Stimulated activated CD8-positive, alpha-beta memory T cell treated with anti-CD3 and anti-CD28 coated beads, Interleukin-2, amount 100 ng/mL, for 48 hours (primary cell): ENCODE measurements around the gene CCDC24.
A peak's percentile ranks its signal among the peaks of the same experiment; 100 is the strongest.

ENCODE experiments used
- DNase-seq, 2 donors: peaks; one replicate each; pipeline ENCODE4 v3.0.0-alpha.2; 2020; ENCODE audit warnings: low read depth in 2 of 2

CCDC24 gene

DNA sequence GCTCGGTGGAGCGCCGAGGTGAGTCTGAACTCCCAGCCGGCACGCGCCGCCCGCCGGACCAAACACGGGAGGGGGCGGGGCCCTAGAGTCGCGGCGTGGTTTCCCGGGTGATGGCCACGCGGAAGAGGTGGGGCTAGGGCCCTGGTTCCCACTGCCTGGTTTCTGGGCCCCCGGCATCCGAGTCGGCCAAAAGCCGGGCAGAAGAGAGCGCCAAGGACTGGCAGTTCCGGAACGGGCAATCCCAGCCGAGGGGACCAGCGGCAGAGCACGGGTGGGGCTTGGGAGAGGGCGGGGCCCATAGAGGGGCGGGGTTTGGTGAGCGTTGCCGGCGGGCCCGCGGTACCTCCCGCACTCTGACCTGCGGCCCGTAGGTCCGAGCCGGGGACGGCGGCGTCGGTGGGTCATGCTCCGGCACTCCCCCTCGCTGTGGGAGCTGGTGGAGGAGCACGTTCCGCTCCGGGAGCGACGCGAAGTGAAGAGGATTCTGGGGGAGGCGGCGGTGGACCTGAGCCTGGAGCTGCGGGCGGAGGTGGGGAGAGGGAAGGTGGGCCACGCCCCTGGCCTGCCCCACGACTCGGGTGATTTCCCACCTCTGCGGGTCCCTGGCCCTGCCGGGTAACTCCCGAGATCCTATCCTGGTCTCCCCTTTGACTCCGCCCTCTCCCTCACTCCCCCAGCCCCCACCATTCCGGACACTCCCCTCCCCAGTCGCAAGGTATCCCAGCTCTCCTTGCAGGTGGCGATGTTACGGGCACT is at the start of gene CCDC24:
CCDC24 (plus strand) TSS at position 124 of the 756 bp plus-strand sequence; CDS start at position 404, 280 bp downstream.
- DNase-seq, result peak; percentile 70 to 74

DNA sequence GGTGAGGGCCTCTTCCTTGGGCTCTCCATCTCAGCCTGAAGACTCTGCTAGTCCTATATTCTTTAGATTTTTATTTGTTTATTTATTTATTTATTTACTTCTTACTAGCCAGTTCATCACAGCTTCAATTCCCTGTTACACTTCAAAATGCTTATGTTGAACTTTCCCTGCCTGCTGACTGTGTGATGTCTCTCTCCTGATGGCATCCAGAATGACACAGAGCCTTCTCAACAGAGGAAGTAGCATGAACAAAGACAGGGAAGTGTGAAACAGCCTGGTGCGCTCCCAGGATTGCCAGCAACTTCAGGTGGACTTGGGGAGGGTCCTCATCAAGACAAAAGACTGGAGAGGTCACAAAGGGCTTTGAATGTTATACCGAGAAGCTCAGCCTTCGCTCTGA is 49.0 kb upstream of the CCDC24 start:
- DNase-seq, result no peak

DNA sequence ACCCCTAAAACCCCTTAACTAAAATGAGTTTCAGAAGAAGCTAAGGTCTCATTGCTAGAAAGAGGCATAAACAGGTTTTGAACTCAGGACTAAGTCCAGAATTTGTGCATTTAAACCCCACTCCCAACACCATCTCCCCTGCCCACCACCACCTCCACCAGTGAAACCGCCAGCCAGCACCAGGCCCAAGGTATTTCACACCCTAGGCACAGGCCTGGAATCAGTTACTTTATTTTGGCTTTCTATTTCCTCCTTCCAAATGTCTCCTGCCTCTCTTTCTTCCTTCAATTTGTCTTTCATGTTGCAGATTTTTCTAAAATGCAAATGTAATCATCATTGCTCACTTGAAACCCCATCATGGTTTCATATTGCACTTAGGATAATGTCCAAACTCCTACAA is 46.5 kb upstream of the CCDC24 start:
- DNase-seq, result no peak

DNA sequence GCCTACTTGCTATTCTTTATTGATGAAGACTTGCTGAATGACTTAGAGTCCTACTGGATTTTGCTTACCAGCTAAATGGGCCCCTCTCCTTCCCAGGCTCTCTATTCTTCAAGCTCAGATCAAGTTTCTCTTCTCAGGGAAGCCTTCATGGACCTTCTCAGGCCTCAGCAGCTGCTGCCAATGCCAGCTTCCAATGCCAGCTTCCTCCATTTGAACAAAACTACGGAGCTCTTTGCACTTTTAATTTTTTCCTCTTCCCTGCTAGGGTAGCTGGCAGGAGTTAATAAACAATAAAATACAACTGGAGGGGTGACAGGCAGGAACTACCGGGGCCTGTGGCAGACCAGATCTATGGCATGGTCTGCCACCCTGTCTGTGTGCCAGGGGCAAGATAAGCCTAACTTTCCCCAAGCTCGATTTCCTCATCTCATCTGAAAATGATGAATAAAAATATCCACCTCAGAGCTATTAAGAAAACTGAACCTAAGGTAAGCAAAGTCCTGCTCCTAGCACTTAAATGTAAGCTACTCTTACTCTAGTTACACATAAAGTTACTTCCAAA is 45.6 kb upstream of the CCDC24 start:
- DNase-seq, result no peak

DNA sequence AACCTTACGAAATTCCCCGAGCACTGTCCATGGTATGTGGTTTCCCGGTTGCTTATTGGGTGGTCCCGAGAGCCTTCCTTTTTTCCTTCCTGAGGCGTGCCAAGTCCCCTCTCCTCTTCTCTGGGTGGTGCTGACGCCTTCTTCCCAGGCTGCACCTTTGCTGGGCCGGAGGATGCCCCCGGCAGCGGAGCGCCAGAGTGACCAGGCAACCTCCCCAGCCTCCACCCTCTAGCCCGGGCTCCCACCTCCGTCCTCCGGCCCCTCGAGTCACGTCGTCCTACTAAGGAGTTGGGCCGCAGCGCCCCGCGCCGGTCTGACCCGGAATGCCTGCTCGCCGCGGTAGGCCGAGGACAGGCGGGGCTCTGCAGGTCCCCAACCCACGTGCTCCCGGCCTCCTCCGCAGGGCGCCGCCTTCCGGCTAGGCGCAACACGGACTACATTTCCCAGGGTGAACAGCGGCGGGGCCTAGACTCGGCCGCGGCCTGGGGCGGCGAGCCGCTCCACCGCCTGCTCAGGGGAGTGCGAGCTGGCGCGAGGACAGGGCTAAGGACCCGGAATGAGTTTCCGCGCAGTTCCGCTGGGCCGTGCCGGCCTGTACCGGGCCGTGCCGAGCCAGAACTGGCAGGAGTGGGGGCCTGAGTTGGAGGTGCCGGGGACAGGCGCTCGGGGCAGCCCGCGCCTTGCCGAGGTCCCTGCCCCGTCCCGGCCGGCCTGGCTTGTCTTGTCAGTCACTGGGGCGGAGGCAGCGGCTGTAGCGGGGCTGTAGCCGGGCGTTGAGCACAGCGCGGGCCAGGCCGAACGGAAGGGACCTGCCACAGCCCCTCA is 45.0 kb upstream of the CCDC24 start, which contains the start of gene IPO13:
IPO13 (plus strand) TSS at position 715 of the 825 bp plus-strand sequence. CDS start 651 bp downstream, outside the sequence.
- peak; percentile 92 to 95 for DNase-seq

DNA sequence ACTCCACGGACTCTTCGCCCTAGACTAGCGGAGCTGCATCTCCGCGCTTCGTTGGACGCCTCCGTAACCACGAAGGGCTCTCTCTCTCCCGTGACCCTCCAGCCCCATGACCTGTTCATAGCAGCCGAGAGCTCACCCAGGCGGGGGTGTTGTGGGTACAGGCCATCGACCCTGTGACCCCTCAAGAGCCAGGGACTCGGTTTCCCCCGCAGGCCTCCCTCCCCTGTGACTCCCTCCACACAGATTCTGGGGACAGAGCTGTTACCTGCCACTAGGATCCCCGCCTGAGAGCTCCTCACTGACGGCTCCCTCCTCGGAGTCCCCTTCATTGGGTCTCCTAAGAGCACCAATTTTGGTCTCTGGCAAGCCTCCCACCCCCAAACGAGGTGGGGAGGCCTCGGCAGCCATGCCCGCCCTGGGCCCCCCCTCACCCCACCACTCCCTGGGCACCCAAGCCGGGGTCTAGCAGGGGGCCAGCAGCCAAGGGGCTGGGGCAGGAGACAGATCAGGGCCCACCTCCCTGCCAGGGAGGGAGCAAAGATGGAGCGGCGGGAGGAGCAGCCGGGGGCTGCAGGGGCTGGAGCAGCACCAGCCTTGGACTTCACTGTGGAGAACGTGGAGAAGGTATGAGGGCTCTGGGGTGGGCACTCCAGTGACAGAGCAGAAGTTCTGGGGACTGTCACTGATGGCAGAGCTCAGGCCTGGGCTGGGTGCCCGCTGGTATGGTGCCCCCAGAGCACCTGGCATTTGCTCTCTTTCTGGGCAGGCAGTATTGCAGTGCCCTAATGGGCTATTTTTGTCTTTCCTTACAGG is 44.1 kb upstream of the CCDC24 start:
- DNase-seq, result no peak

DNA sequence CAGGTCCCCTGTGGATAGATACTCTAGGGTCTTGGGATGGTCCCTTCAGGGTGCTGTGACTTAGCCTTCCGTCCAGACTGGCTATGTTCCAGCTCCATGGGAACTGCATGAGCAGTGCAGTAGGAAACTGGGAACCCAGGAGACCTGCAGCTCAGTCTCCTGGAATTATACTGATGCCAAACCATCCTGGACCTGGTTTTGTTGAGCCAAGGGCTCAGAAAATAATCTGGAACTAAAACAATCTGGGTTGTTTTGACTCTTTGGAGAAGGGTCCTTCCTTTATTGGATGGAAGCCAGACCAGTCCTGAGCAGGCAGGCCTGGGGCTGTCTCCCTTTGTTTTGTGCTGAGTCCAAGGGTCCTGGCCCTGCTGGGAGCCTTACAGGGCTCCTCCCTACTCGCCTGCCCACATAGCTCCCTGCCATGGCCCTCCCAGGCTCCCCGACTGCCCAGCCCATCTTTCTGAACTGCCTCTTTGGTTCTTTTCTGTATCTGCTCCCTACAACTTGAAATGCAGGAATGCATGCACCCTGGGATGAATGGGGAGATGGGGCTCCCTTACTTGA is 43.4 kb upstream of the CCDC24 start:
- DNase-seq, result no peak

DNA sequence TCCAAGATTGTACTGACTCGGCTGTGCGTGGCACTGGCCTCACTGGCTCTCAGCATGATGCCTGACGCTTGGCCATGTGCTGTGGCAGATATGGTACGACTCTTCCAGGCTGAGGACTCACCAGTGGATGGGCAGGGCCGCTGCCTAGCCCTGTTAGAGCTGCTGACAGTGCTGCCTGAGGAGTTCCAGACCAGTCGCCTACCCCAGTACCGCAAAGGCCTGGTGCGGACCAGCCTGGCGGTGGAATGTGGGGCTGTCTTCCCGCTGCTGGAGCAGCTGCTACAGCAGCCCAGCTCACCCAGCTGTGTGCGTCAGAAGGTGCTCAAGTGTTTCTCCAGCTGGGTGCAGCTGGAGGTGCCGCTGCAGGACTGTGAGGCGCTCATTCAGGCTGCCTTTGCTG is 41.7 kb upstream of the CCDC24 start:
- DNase-seq, result no peak

DNA sequence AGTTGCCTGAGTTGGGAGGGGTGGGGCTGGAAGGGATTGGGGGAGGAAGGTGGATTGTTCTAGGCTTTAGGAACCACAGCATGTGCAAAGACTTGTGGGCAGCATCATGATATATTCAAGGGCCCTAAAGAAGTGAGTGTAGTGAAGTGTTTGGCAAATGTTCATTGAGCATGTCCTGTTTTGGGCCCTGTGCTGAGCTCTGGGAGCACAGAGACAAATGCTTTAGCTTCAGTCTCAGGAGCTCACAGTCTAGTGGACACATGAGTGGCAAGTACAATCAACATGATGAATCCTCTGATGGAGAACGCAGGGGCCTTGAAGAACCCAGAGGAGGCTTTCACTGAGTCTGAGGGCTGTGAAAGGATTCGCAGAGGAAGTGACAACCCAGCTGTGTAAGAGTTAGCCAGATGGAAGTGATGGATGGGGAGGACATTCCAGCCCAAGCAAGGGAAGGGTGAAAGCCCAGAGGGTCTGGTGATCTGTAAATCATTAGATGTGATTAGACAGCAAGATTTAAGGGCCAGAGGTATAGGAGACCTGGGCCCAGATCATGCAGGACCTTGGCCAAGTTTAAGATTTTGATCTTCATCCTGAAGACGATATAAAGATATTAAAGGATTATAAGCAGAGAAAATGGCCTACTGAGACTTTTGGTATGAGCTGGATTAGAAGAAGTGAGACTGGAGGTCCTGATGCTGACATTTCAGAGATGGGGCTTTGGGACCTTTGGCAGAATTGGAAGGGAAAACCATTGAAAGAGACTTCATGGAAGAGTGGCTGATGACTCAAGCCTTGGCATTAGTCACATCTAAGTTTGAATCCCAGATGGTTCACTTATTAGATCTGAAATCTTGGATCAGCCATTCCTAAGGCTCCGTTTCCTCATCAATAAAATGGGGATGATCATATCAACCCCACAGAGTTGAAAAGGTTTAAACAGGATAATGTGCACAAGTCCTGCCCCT is 40.1 kb upstream of the CCDC24 start:
- DNase-seq, result no peak

DNA sequence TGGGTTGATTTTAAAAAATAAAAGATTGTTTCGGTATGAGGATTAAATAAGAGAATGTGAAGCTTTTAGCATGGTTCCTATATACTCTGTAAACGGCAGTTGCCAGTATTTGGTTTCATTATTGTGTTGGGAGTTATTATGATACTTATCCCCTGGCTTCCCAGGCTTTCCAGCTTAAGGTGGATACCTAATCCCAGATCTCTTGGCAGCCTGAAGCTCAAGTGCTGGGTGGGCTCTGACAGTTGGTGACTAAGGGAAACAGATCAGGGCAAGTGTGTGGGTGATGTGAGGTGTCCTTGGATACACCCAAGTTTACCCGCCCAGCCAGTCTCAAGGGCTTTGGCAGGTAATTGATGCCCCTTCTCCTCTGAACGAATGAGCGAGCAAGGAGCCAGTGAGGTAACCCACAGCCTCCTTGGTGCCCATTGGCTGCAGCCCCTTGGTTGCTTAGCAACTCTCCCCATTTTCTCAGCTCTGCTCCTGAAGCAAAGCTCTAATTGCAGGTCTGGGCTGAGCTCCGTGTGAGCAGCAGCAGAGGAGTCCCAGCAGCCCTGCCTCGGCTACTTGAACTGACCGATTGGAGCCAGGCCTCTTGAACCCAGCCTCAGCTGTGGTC is 38.6 kb upstream of the CCDC24 start:
- no peak for DNase-seq

DNA sequence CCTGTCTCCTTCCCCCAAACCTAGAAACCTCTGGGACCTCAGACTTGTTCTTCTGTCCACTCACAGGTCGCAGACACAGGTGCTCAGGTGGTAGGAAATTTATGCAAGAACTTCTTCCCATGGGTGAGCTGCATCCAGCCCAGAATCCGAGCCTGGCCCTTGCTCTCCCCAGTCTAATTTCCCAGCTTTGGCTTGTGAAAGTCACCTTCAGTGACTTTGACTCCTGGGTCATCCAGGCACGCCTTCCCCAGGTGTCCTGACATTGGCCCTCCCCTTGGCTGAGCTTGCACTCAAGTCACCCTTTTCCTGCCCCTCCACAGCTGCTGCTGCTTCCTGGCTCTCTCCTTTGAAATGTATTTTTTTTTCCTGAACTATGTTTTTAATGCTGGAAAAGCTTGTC is 38.0 kb upstream of the CCDC24 start:
- DNase-seq, result no peak

DNA sequence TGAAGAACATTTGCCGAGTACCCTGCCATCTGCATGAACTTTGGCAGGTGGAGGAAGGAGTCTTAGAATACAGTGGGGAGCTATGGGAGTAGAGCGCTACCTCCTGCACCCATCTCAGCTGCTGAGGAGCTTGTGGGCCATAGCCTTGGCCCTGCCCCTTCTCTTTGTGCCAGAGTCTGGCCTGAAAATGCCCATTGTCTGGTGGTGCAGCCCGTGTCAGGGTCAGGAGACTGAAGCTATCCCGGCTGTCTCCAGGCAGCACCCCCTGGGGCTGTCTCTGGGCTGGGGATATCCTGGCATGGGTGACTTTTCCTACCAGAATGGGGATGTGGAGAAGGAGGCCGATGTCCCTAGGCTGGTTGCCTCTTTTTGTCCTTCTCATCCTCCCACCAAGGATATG is 37.4 kb upstream of the CCDC24 start:
- no peak for DNase-seq

DNA sequence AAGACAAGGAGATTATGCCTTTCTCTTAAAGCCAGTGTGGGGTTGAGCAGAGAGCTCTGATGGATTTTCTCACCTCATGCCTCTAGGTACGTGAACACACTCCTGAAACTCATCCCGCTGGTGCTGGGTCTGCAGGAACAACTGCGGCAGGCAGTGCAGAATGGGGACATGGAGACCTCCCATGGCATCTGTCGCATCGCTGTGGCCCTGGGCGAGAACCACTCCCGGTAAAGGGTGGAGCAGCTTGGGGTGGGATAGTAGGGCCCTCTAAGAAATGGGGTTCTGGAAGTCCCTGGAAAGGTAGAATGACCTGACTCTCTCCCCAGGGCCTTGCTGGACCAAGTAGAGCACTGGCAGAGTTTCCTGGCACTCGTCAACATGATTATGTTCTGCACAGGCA is 35.2 kb upstream of the CCDC24 start:
- no peak for DNase-seq

DNA sequence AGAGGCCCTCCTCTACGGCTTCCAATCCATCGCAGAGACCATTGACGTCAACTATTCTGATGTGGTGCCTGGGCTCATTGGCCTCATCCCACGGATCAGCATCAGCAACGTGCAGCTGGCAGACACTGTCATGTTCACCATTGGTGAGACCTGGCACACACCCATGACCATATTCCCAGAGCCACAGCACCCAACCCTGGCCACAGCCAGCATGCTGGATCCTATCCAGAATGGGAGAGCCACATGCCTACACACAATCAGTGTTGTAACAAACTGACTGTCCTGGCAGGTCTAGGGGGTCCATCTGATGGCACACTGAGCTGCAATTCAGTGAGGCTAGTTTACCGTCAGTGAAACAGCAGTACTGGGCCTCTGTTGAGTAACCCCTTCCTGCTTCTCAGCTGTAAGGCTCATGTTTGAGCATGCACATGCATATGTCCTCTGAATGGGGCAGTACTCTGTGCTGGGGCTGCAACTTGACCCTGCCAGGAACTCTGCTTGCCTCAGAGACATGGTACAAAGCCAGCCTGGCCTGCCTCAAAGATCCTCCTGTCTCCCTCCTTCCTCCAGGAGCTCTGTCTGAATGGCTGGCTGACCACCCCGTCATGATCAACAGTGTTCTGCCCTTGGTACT is 33.9 kb upstream of the CCDC24 start:
- DNase-seq, result no peak

DNA sequence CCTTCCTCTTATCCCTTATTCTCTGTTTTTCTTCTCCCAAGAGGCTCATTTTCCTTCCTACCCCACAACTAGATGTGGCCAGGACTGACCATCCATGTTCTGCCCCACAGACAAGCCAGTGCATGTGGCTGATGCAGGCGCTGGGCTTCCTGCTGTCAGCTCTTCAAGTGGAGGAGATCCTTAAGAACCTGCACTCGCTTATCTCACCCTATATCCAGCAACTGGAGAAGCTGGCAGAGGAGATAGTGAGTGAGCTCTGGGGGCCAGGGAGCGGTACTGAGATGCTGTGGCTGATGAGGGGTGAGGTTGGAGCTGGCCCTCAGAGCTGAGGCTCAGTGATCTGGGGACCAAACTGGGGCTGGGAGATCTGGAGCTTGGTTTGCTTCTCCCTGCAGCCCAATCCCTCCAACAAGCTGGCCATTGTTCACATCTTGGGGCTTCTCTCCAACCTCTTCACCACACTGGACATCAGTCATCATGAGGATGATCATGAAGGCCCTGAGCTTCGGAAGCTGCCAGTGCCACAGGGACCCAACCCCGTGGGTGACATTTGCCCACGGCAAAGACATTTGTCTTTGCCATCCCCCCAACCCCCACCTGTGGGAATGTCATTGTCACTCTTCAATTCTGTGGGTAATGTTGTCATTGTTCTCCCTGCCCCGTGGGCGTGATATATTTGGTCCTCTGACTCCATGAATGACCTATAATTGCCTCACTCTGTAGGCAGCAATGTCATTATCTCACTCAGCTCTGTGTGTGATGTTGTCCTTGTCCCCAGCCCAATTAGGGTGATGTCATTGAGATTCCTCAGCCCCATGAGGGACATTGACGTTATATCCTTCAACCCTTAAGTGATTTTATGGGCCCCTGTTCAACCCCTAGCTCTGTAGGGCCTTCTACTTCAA is 32.8 kb upstream of the CCDC24 start:
- no peak for DNase-seq

DNA sequence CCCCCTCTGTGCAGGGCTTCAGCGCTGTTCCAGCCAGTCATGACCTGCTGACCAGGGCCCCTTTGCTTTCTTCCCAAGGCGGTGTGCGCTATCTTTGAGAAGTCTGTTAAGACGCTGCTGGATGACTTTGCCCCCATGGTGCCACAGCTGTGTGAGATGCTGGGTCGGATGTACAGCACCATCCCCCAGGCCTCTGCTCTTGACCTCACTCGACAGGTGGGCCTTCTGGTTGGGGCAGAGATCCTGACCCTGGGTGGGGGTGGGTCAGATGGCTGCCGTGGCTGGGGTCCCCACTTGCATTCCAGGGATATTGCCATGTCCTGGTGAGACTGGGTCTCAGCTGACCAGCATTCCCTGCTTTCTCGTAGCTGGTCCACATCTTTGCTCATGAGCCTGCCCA is 30.6 kb upstream of the CCDC24 start:
- no peak for DNase-seq

DNA sequence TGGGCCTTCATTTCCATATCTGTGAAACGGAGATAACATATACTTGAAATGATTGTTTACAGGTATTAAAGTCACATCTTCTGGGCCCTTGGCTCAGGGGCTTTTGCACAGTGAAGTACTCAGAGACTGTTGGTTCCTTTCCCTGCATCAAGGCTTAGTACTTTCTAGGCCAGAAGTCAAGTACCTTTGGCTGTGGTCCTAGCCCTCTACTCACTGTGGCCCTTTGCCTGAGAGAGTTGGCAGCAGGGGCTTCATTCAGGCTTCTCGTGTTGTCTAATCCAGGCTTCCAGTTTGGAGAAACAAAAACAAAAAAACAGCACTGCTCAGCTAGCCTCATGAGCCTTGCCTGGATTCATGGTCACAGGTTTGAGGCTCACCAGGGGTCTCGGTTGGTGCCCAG is 29.7 kb upstream of the CCDC24 start:
- DNase-seq, result no peak

DNA sequence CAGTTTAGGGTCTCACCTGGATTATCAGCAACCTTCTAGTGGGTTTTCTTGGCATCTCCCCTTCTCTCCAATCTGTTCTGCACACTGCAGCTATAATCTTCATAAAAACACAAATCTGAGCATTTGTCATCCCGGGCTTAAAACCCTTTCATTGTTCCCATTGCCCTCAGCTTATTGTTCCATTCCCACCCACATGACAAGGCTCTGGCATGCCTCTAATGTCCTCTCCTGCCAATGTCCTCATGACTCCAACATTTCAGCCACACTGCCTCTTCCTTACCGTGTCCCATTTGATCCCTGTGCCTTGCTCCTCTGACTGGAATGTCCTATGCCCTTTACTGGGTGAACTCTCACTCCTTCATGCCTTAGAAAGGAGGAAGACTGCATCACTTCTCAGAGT is 29.1 kb upstream of the CCDC24 start:
- no peak for DNase-seq
